ENCODE results near the gene FTSJ1.

The FTSJ1 gene

DNA sequence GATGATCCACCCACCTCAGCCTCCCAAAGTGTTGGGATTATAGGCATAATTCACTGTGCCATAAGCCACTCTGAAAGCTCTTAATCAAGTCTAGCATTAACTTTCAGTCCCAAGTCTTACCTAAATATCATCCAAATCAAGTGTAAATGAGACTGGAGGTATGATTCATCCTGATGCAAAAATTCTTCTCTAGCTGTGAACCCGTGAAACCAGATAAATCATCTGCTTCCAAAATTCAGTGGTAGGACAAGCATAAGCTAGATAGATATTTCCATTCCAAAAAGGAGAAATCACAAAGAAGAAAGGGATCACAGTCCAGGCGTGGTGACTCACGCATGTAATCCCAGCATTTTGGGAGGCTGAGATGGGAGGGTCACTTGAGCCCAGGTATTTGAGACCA, 54.7 kb downstream of the FTSJ1 start:
- Histone ChIP-seq H3K27me3 (no peaks in the 10 kb centered on the region), H3K36me3 (no peaks in the 10 kb centered on the region), H3K9me3 (no peaks in the 10 kb centered on the region), H3K4me3 (ENCODE audit: low read depth in 1 of 2, low read length in 1 of 2) (no peak overlapping the region), H3K27ac (no peak overlapping the region), H3K4me1 (ENCODE audit: control insufficient read depth in 1 of 2, insufficient read depth in 1 of 2, low read depth in 1 of 2, low read length in 1 of 2) (no peaks in the 10 kb centered on the region)
- TF ChIP-seq, protein P1, sequence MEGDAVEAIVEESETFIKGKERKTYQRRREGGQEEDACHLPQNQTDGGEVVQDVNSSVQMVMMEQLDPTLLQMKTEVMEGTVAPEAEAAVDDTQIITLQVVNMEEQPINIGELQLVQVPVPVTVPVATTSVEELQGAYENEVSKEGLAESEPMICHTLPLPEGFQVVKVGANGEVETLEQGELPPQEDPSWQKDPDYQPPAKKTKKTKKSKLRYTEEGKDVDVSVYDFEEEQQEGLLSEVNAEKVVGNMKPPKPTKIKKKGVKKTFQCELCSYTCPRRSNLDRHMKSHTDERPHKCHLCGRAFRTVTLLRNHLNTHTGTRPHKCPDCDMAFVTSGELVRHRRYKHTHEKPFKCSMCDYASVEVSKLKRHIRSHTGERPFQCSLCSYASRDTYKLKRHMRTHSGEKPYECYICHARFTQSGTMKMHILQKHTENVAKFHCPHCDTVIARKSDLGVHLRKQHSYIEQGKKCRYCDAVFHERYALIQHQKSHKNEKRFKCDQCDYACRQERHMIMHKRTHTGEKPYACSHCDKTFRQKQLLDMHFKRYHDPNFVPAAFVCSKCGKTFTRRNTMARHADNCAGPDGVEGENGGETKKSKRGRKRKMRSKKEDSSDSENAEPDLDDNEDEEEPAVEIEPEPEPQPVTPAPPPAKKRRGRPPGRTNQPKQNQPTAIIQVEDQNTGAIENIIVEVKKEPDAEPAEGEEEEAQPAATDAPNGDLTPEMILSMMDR (IDR thresholded peaks at IDR 0.05), result no peak

DNA sequence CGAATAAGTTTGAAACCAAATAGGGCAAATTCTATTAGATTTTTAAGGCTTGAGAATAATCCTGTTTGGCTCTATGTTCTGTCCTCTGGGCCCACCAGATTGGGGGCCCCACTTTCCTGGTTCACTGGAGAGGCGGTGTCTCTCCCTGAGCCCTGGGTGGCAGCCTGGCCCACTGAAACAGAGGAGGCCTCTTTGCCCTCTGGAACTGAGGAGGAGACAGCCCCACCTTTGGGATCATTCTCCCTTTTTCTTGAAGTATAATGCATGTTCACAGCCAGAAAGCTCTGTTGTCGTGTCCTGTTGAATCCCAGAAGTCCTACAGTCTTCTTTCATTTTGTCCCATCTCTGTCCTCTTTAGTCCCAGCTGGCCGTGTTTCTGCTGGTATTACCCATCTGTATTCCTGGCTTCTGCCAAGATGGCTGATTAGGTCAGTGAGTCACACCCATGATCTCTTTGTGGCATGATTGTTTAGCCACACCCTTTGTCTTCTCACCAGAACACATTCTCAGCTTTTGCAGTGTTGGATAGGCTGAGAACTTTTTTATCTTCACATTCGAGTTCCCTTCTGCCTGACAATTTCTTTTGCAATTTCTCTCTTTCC, 55.5 kb downstream of the FTSJ1 start:
- no peaks in the 10 kb centered on the region for H3K27me3 ChIP-seq
- H3K27ac ChIP-seq, result peak overlapping the region; percentile 13
- H3K36me3 ChIP-seq, result no peaks in the 10 kb centered on the region
- no peaks in the 10 kb centered on the region for H3K9me3 ChIP-seq
- H3K4me1 ChIP-seq (ENCODE audit: control insufficient read depth in 1 of 2, insufficient read depth in 1 of 2, low read depth in 1 of 2, low read length in 1 of 2), result no peaks in the 10 kb centered on the region
- TF ChIP-seq, protein P1 (IDR thresholded peaks at IDR 0.05), result no peak
- H3K4me3 ChIP-seq (ENCODE audit: low read depth in 1 of 2, low read length in 1 of 2), result no peak overlapping the region

DNA sequence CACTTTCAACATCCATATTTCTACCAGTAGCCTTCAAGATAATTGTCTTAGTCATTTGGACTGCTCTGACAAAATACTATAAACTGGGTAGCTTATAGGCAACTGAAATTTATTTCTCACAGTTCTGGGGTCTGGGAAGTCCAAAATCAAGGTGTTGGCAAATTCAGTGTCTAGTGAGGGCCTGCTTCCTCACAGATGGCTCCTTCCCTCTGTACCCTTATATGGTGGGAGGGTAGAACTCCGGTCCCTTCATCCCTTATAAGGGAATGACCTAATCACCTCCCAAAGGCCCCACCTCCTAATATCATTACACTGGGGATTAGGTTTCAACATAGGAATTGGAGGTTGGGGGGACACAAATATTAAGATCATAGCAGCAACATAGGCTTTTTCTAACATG, 56.2 kb downstream of the FTSJ1 start:
- Histone ChIP-seq H3K4me3 (ENCODE audit: low read depth in 1 of 2, low read length in 1 of 2) (no peak overlapping the region), H3K27me3 (no peaks in the 10 kb centered on the region), H3K9me3 (no peaks in the 10 kb centered on the region), H3K4me1 (ENCODE audit: control insufficient read depth in 1 of 2, insufficient read depth in 1 of 2, low read depth in 1 of 2, low read length in 1 of 2) (peaks cover 0 to 3% of the 10 kb centered on the region in 2 experiments), H3K36me3 (no peaks in the 10 kb centered on the region), H3K27ac (no peak overlapping the region)
- TF ChIP-seq, protein P1 (IDR thresholded peaks at IDR 0.05), result no peak

DNA sequence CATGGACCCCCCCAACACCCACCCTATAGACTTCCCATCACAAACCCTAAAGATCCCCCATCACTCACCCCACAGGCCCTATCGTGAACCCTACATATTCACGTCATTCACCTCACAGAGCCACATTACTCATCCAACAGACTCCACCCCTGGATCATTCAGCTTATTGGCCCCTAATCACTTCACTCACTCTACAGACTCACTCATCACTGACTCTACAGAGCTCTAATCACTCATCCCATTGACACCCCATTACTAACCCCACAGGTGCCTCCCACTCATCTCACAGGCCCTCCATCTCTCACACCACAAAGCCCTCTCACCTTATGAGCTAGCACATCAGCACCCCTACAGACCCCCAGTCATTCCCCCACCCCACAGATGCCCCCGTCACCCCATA, 57.2 kb downstream of the FTSJ1 start:
- Histone ChIP-seq H3K9me3 (no peaks in the 10 kb centered on the region), H3K4me1 (ENCODE audit: control insufficient read depth in 1 of 2, insufficient read depth in 1 of 2, low read depth in 1 of 2, low read length in 1 of 2) (peaks cover 5% of the 10 kb centered on the region in 2 experiments), H3K36me3 (no peaks in the 10 kb centered on the region), H3K4me3 (ENCODE audit: low read depth in 1 of 2, low read length in 1 of 2) (no peak overlapping the region), H3K27ac (no peak overlapping the region), H3K27me3 (no peaks in the 10 kb centered on the region)
- TF ChIP-seq, protein P1 (IDR thresholded peaks at IDR 0.05), result no peak
